Gastroesophageal sphincter (tissue), 3 donors: ENCODE measurements around the gene RGS9.

Experiments used
- CTCF ChIP-seq, 4 experiments: fragments of 200-600 bp in 2 of 4; fragments of 450-650 bp in 2 of 4; sonication (generic) in 1 of 4; IDR thresholded peaks; one replicate each; pipeline ENCODE4 v1.5.1; 2017 to 2019; ENCODE audit warnings: antibody characterized with exemption in 4 of 4, mild to moderate bottlenecking in 2 of 4, moderate library complexity in 2 of 4
- EP300 ChIP-seq: sonication (generic); formaldehyde crosslinking; IDR thresholded peaks from one replicate; pipeline ENCODE4 v1.6.1; 2017; ENCODE audit warnings: antibody characterized with exemption, mild to moderate bottlenecking
- POLR2A ChIP-seq, 2 donors: fragments of 450-650 bp; IDR thresholded peaks; one replicate each; pipeline ENCODE4 v1.6.1; 2017; ENCODE audit warnings: antibody characterized with exemption in 2 of 2, mild to moderate bottlenecking in 2 of 2, moderate library complexity in 1 of 2

GRCh38 chr17:65193716-65194293, 56.6 kb downstream of the RGS9 start:
- no peak for TF ChIP-seq CTCF (IDR thresholded peaks at IDR 0.05)
- TF ChIP-seq EP300: no peak
- TF ChIP-seq POLR2A (IDR thresholded peaks at IDR 0.05): no peak
